ENCODE measurements around the gene GAGE13. TPM values are rescaled to one million over a fixed set of nuclear protein-coding genes. Genes with fewer than 3 reads are reported as not detected.

Gene GAGE13
- total and polyA plus RNA-seq, 2 of the 8 experiments (the other 6 are each of a cell fraction or from before 2014, with no cell fraction given) = not detected

DNA sequence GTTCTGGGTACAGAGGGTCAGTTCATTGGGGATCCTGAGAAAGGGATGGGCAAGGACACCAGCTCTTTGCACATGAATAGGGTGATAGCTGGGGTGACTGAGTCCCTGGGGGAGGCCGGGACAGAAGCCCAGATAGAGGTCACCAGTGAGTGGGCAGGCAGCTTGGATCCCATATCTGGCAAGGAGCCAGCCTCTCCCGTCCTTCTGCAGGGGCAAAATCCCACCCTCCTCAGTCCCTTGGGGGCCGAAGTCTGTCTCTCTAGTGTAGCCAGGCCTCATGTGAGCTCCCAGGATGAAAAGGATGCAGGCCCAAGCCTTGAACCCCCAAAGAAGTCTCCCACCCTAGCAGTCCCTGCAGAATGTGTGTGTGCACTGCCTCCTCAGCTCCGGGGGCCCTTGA lies 44.8 kb upstream of the GAGE13 start (continued):
- TF ChIP-seq PHF8 (conservative IDR thresholded peaks at IDR 0.05; ENCODE audit: low read depth, low read length) = no peak
- no peak for TF ChIP-seq RAD21 (IDR thresholded peaks at IDR 0.05 in 1 of 2, conservative IDR thresholded peaks at IDR 0.05 in 1 of 2; ENCODE audit: low read depth in 2 of 2, low read length in 2 of 2)
- TF ChIP-seq BRCA1 (IDR thresholded peaks at IDR 0.05; ENCODE audit: low read depth, low read length) = no peak
- TF ChIP-seq, protein P1, sequence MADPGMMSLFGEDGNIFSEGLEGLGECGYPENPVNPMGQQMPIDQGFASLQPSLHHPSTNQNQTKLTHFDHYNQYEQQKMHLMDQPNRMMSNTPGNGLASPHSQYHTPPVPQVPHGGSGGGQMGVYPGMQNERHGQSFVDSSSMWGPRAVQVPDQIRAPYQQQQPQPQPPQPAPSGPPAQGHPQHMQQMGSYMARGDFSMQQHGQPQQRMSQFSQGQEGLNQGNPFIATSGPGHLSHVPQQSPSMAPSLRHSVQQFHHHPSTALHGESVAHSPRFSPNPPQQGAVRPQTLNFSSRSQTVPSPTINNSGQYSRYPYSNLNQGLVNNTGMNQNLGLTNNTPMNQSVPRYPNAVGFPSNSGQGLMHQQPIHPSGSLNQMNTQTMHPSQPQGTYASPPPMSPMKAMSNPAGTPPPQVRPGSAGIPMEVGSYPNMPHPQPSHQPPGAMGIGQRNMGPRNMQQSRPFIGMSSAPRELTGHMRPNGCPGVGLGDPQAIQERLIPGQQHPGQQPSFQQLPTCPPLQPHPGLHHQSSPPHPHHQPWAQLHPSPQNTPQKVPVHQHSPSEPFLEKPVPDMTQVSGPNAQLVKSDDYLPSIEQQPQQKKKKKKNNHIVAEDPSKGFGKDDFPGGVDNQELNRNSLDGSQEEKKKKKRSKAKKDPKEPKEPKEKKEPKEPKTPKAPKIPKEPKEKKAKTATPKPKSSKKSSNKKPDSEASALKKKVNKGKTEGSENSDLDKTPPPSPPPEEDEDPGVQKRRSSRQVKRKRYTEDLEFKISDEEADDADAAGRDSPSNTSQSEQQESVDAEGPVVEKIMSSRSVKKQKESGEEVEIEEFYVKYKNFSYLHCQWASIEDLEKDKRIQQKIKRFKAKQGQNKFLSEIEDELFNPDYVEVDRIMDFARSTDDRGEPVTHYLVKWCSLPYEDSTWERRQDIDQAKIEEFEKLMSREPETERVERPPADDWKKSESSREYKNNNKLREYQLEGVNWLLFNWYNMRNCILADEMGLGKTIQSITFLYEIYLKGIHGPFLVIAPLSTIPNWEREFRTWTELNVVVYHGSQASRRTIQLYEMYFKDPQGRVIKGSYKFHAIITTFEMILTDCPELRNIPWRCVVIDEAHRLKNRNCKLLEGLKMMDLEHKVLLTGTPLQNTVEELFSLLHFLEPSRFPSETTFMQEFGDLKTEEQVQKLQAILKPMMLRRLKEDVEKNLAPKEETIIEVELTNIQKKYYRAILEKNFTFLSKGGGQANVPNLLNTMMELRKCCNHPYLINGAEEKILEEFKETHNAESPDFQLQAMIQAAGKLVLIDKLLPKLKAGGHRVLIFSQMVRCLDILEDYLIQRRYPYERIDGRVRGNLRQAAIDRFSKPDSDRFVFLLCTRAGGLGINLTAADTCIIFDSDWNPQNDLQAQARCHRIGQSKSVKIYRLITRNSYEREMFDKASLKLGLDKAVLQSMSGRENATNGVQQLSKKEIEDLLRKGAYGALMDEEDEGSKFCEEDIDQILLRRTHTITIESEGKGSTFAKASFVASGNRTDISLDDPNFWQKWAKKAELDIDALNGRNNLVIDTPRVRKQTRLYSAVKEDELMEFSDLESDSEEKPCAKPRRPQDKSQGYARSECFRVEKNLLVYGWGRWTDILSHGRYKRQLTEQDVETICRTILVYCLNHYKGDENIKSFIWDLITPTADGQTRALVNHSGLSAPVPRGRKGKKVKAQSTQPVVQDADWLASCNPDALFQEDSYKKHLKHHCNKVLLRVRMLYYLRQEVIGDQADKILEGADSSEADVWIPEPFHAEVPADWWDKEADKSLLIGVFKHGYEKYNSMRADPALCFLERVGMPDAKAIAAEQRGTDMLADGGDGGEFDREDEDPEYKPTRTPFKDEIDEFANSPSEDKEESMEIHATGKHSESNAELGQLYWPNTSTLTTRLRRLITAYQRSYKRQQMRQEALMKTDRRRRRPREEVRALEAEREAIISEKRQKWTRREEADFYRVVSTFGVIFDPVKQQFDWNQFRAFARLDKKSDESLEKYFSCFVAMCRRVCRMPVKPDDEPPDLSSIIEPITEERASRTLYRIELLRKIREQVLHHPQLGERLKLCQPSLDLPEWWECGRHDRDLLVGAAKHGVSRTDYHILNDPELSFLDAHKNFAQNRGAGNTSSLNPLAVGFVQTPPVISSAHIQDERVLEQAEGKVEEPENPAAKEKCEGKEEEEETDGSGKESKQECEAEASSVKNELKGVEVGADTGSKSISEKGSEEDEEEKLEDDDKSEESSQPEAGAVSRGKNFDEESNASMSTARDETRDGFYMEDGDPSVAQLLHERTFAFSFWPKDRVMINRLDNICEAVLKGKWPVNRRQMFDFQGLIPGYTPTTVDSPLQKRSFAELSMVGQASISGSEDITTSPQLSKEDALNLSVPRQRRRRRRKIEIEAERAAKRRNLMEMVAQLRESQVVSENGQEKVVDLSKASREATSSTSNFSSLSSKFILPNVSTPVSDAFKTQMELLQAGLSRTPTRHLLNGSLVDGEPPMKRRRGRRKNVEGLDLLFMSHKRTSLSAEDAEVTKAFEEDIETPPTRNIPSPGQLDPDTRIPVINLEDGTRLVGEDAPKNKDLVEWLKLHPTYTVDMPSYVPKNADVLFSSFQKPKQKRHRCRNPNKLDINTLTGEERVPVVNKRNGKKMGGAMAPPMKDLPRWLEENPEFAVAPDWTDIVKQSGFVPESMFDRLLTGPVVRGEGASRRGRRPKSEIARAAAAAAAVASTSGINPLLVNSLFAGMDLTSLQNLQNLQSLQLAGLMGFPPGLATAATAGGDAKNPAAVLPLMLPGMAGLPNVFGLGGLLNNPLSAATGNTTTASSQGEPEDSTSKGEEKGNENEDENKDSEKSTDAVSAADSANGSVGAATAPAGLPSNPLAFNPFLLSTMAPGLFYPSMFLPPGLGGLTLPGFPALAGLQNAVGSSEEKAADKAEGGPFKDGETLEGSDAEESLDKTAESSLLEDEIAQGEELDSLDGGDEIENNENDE (IDR thresholded peaks at IDR 0.05; ENCODE audit: insufficient replicate concordance, low read length) = no peak
- no peak for TF ChIP-seq SIRT6 (IDR thresholded peaks at IDR 0.05; ENCODE audit: low read length)
